ENCODE measurements around the gene RRP15. TPM values are rescaled to one million over a fixed set of nuclear protein-coding genes. Genes with fewer than 3 reads are reported as not detected.
A peak's percentile ranks its signal among the peaks of the same experiment; 100 is the strongest.

RRP15 gene
- total RNA-seq, 1 donor from 2014 or later = 20.8 TPM

DNA sequence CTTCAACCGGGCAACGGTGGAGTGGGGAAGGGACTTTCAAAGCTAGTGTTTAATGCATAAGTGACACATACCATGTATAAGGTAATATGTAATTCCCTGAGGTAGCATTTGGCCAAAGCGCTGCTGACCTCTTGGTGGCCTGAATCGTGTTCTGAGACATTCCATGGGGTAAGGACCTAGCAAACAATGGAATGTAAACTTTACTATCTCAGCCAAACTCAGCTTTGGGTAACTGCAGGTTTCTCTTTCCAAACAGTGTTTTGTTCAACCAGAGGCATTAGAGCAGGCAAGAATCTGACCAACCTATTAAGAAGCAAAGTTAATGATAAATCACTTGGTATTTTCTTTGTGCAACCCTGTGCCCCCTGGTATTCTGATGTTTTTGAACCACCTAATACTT is 82.0 kb downstream of the RRP15 start:
- no peak overlapping the region for H3K27ac ChIP-seq (replicated peaks)
- peaks cover 25% of the 10 kb centered on the region for H3K4me1 ChIP-seq
- DNase-seq = no peak
- H3K36me3 ChIP-seq = no peaks in the 10 kb centered on the region
- H3K9me3 ChIP-seq (replicated peaks) = no peaks in the 10 kb centered on the region
- H3K4me3 ChIP-seq = no peak overlapping the region
- no peaks in the 10 kb centered on the region for H3K27me3 ChIP-seq (ENCODE audit: low read depth)
- TF ChIP-seq, protein P1, sequence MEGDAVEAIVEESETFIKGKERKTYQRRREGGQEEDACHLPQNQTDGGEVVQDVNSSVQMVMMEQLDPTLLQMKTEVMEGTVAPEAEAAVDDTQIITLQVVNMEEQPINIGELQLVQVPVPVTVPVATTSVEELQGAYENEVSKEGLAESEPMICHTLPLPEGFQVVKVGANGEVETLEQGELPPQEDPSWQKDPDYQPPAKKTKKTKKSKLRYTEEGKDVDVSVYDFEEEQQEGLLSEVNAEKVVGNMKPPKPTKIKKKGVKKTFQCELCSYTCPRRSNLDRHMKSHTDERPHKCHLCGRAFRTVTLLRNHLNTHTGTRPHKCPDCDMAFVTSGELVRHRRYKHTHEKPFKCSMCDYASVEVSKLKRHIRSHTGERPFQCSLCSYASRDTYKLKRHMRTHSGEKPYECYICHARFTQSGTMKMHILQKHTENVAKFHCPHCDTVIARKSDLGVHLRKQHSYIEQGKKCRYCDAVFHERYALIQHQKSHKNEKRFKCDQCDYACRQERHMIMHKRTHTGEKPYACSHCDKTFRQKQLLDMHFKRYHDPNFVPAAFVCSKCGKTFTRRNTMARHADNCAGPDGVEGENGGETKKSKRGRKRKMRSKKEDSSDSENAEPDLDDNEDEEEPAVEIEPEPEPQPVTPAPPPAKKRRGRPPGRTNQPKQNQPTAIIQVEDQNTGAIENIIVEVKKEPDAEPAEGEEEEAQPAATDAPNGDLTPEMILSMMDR (IDR thresholded peaks at IDR 0.05; ENCODE audit: borderline replicate concordance) = no peak
- intact Hi-C loops (cut with micrococcal nuclease) = no loop called here

DNA sequence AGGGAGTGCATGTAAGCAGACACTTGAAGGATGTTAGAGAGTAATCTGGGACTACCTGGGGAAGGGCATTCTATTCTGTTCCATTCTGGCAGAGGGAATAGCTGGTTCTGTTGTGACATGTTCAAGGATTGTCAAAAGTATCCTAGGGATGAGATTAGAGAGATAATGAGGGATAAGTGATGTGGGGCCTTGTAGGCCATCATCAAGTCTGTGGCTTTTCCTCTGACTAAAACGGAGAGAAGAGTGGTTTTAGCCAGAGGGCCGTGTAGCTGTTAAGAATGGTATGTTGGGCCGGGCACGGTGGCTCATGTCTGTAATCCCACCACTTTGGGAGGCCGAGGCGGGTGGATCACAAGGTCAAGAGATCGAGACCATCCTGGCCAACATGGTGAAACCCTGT is 83.6 kb downstream of the RRP15 start:
- Histone ChIP-seq H3K4me3 (no peak overlapping the region), H3K4me1 (peaks cover 38% of the 10 kb centered on the region), H3K27ac (replicated peaks) (peak overlapping the region; percentile 73), H3K9me3 (replicated peaks) (no peaks in the 10 kb centered on the region), H3K27me3 (ENCODE audit: low read depth) (no peaks in the 10 kb centered on the region), H3K36me3 (no peaks in the 10 kb centered on the region)
- no peak for DNase-seq
- TF ChIP-seq, protein P1 (IDR thresholded peaks at IDR 0.05; ENCODE audit: borderline replicate concordance) = no peak
- intact Hi-C loops (cut with micrococcal nuclease) = no loop called here

DNA sequence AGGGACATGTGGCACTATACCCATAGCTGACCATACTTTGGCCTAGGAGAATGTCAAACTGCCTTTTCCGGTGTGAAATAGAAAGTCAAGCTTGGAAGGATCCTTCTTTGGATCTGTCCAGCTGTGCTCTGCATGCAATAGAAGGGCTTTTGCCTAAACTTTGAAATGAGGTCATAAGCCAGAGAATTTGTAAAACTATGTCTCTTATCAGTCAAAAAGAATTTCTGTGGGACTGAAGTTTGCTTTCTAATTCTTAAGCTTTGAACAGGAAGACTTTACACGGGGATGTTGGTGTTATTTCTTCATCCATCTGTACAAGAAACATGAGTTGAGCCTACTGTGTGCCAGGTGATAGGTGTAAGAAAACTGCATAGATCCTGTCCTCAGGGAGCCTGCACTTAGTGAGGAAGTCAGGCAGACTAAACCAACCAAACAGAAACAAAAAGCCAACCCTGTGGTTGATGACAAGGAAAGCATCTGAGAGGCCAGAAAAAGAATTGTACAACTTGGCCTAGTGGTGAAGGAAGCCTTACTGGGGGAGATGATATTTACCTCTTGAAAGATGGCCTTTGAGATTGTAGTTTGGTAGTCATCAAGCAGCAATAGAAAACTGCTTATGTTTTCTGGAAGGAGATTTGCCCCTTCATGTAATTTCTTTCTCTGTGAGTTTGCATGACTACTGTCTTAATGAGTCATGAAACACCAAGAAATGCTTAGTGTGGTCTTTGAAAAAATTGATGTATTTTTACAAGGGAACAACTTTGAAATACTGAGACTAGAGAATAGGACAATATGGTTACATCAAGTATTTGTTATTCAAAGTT is 84.8 kb downstream of the RRP15 start:
- Histone ChIP-seq H3K27ac (replicated peaks) (peak overlapping the region; percentile 73), H3K4me3 (no peak overlapping the region), H3K27me3 (ENCODE audit: low read depth) (no peaks in the 10 kb centered on the region), H3K4me1 (peaks cover 43% of the 10 kb centered on the region), H3K9me3 (replicated peaks) (no peaks in the 10 kb centered on the region), H3K36me3 (no peaks in the 10 kb centered on the region)
- DNase-seq = no peak
- intact Hi-C loops (cut with micrococcal nuclease) = no loop called here
- TF ChIP-seq, protein P1 (IDR thresholded peaks at IDR 0.05; ENCODE audit: borderline replicate concordance) = no peak

DNA sequence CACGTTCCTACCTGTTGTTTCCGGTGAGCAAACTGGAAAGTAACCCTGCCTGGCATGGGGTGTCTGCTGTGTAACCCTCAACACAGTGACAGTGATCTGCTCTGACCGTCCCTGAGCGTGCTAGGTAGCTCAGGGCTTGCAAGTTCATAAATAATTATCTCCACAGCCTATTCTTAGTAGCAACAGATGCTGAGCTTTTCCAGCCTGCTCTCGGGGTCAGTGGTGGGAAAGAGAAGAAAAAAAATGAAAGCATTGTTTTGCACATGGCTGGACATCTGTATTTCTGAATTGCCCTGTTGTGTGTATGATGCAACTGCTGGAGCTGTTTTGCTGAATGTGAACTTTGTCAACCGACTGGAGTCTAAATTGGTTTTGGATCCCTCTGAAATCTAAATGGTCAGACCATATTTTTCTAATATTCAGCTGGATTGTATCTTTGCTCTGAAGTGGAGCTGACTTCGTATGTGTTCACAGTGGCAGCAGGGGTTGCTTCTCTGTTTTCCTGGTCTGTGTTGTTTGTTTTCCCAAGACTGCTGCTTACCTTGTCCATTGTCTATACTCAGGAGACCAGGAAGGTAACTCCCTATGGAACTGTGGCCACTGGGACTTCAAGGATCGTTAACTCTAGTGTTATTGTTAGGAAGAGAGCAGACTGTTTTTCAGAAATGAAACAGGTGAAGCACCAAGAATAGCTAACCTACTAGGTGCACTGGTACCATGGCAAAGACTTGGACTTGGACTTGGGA is 87.0 kb downstream of the RRP15 start:
- no peaks in the 10 kb centered on the region for H3K36me3 ChIP-seq
- H3K27me3 ChIP-seq (ENCODE audit: low read depth) = no peaks in the 10 kb centered on the region
- no peak for DNase-seq
- H3K4me1 ChIP-seq = peaks cover 46% of the 10 kb centered on the region
- H3K4me3 ChIP-seq = no peak overlapping the region
- no peaks in the 10 kb centered on the region for H3K9me3 ChIP-seq (replicated peaks)
- TF ChIP-seq, protein P1 (IDR thresholded peaks at IDR 0.05; ENCODE audit: borderline replicate concordance) = no peak
- intact Hi-C loops (cut with micrococcal nuclease) = no loop called here
- peak overlapping the region; percentile 65 for H3K27ac ChIP-seq (replicated peaks)

DNA sequence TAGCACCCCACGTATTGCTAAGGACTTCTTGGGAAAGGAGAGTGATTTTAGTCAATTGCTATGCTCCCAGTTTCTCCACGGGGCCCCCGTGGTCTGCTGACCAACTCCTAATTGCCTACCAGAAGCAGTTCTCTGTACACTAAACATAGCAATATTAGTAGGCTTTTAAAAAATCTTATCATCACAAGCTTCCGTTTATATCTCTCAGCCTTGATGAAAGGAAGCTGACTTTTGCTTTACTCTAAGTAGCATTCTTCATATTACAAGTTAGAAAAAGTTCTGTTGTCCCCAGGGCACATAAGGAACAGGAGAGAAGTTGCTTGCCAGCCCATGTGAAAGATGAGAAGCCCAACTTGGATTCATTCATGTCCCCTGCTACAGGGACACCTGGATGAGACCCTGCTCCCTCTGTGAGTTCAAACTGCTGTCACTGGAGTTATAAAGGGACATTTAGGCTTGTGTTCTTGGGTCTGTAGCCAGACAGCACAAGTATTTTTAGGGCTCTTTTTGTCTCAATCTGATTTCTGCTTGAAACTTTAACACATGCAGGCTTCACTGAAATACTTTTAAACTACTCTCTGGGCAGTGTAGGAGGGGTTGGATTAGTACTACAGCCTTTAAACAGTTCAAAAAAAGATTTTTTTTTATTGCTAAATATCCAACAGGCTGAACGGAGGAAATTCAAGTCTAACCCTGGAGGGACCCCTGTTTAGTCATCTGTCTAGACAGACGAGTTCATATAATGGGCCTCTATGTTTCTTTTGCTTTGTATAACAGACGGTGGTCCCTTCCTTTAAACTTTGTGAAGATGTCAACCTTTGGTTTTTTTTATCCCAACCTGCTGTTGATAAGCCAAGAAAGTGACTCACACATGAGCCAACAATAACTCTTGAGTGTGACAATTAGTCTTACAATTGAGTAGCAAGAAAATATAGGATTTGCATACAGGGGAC is 89.6 kb downstream of the RRP15 start:
- H3K36me3 ChIP-seq = no peaks in the 10 kb centered on the region
- H3K27ac ChIP-seq (replicated peaks) = peak overlapping the region; percentile 54
- TF ChIP-seq, protein P1 (IDR thresholded peaks at IDR 0.05; ENCODE audit: borderline replicate concordance) = no peak
- H3K4me3 ChIP-seq = no peak overlapping the region
- intact Hi-C loops (cut with micrococcal nuclease) = no loop called here
- H3K9me3 ChIP-seq (replicated peaks) = no peaks in the 10 kb centered on the region
- H3K27me3 ChIP-seq (ENCODE audit: low read depth) = no peaks in the 10 kb centered on the region
- H3K4me1 ChIP-seq = peaks cover 49% of the 10 kb centered on the region
- no peak for DNase-seq
